ENCODE data around the gene ARPP19. TPM values are rescaled to one million over a fixed set of nuclear protein-coding genes. Genes with fewer than 3 reads are reported as not detected.

The ARPP19 gene
- total RNA-seq (120 and 130 TPM in 2 replicates), polyA plus RNA-seq (51.7 and 52.7 TPM in 2 replicates)

- 6% methylated on average over 80 of the region's 82 CpGs for WGBS (ENCODE audit: low lambda C conversion rate, missing lambda C conversion rate)
- DNase-seq (ENCODE audit: low spot score) = peak; percentile 93
- peaks cover 22% of the 10 kb centered on the region for H3K4me1 ChIP-seq (ENCODE audit: insufficient read depth)
- peak within 1 kb of the TSS; percentile 91 for H3K4me2 ChIP-seq
- TF ChIP-seq EZH2phosphoT487 (IDR thresholded peaks at IDR 0.05; ENCODE audit: low read depth, severe bottlenecking, unreplicated experiment) = no peak
- peak; percentile 32 for TF ChIP-seq CTCF (IDR thresholded peaks at IDR 0.05; ENCODE audit: poor library complexity)
- TF ChIP-seq EZH2 (IDR thresholded peaks at IDR 0.05; ENCODE audit: borderline replicate concordance) = no peak
- peaks cover 46% of the 10 kb centered on the region for H3K79me2 ChIP-seq
- H3K9me3 ChIP-seq (ENCODE audit: low read depth) = no peaks in the 10 kb centered on the region
- H2AFZ ChIP-seq = peak within 1 kb of the TSS; percentile 82
- no peaks in the 10 kb centered on the region for H3K36me3 ChIP-seq (replicated peaks; ENCODE audit: insufficient read depth, low read depth)
- H3K4me3 ChIP-seq = peak within 1 kb of the TSS; percentile 38
- H3K27ac ChIP-seq = peak within 1 kb of the TSS; percentile 98
- H4K20me1 ChIP-seq (ENCODE audit: insufficient read depth, poor library complexity, severe bottlenecking) = peaks cover 38% of the 10 kb centered on the region
- no peaks in the 10 kb centered on the region for H3K9me2 ChIP-seq (replicated peaks; ENCODE audit: insufficient read depth)
- H3K27me3 ChIP-seq = no peaks in the 10 kb centered on the region
Measured at GRCh38 chr15:52568601-52569585, at the start of gene ARPP19. ARPP19 (minus strand) TSS chr15:52569030; CDS start chr15:52568892, 138 bp downstream.

- WGBS (ENCODE audit: low lambda C conversion rate, missing lambda C conversion rate) = 82% methylated on average over 1 of the region's 1 CpG
- H3K36me3 ChIP-seq (replicated peaks; ENCODE audit: insufficient read depth, low read depth) = no peaks in the 10 kb centered on the region
- H3K4me3 ChIP-seq = no peak overlapping the region
- no peak for DNase-seq (ENCODE audit: low spot score)
- peaks cover 5% of the 10 kb centered on the region for H4K20me1 ChIP-seq (ENCODE audit: insufficient read depth, poor library complexity, severe bottlenecking)
- H3K27ac ChIP-seq = no peak overlapping the region
- no peaks in the 10 kb centered on the region for H3K79me2 ChIP-seq
- no peaks in the 10 kb centered on the region for H3K9me2 ChIP-seq (replicated peaks; ENCODE audit: insufficient read depth)
- TF ChIP-seq CTCF (IDR thresholded peaks at IDR 0.05; ENCODE audit: poor library complexity) = no peak
- TF ChIP-seq EZH2phosphoT487 (IDR thresholded peaks at IDR 0.05; ENCODE audit: low read depth, severe bottlenecking, unreplicated experiment) = no peak
- no peak for TF ChIP-seq EZH2 (IDR thresholded peaks at IDR 0.05; ENCODE audit: borderline replicate concordance)
- no peak overlapping the region for H3K4me2 ChIP-seq
- no peaks in the 10 kb centered on the region for H3K4me1 ChIP-seq (ENCODE audit: insufficient read depth)
- no peaks in the 10 kb centered on the region for H3K27me3 ChIP-seq
- H2AFZ ChIP-seq = no peak overlapping the region
- no peaks in the 10 kb centered on the region for H3K9me3 ChIP-seq (ENCODE audit: low read depth)
Measured at GRCh38 chr15:52617026-52617425, 48.2 kb upstream of the ARPP19 start.

- Histone ChIP-seq H3K36me3 (replicated peaks; ENCODE audit: insufficient read depth, low read depth) (no peaks in the 10 kb centered on the region), H3K4me1 (ENCODE audit: insufficient read depth) (no peaks in the 10 kb centered on the region), H3K79me2 (no peaks in the 10 kb centered on the region), H3K4me3 (no peak overlapping the region), H3K9me3 (ENCODE audit: low read depth) (no peaks in the 10 kb centered on the region), H3K9me2 (replicated peaks; ENCODE audit: insufficient read depth) (no peaks in the 10 kb centered on the region), H4K20me1 (ENCODE audit: insufficient read depth, poor library complexity, severe bottlenecking) (peaks cover 5% of the 10 kb centered on the region), H3K4me2 (no peak overlapping the region), H3K27me3 (no peaks in the 10 kb centered on the region), H3K27ac (no peak overlapping the region), H2AFZ (no peak overlapping the region)
- TF ChIP-seq CTCF (IDR thresholded peaks at IDR 0.05; ENCODE audit: poor library complexity) (no peak), EZH2 (IDR thresholded peaks at IDR 0.05; ENCODE audit: borderline replicate concordance) (no peak), EZH2phosphoT487 (IDR thresholded peaks at IDR 0.05; ENCODE audit: low read depth, severe bottlenecking, unreplicated experiment) (no peak)
- 69% methylated on average over 2 of the region's 2 CpGs for WGBS (ENCODE audit: low lambda C conversion rate, missing lambda C conversion rate)
- no peak for DNase-seq (ENCODE audit: low spot score)
Measured at GRCh38 chr15:52615302-52615701, 46.5 kb upstream of the ARPP19 start.

Data from hepatocyte (in vitro differentiated cells).